ENCODE data around the gene RTKN2. TPM values are rescaled to one million over a fixed set of nuclear protein-coding genes. Genes with fewer than 3 reads are reported as not detected.
A peak's percentile ranks its signal among the peaks of the same experiment; 100 is the strongest.

RTKN2 gene, protein sequence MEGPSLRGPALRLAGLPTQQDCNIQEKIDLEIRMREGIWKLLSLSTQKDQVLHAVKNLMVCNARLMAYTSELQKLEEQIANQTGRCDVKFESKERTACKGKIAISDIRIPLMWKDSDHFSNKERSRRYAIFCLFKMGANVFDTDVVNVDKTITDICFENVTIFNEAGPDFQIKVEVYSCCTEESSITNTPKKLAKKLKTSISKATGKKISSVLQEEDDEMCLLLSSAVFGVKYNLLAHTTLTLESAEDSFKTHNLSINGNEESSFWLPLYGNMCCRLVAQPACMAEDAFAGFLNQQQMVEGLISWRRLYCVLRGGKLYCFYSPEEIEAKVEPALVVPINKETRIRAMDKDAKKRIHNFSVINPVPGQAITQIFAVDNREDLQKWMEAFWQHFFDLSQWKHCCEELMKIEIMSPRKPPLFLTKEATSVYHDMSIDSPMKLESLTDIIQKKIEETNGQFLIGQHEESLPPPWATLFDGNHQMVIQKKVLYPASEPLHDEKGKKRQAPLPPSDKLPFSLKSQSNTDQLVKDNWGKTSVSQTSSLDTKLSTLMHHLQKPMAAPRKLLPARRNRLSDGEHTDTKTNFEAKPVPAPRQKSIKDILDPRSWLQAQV
- 0.26 TPM for polyA plus RNA-seq (2012; ENCODE audit: insufficient read length, low read depth)

DNA sequence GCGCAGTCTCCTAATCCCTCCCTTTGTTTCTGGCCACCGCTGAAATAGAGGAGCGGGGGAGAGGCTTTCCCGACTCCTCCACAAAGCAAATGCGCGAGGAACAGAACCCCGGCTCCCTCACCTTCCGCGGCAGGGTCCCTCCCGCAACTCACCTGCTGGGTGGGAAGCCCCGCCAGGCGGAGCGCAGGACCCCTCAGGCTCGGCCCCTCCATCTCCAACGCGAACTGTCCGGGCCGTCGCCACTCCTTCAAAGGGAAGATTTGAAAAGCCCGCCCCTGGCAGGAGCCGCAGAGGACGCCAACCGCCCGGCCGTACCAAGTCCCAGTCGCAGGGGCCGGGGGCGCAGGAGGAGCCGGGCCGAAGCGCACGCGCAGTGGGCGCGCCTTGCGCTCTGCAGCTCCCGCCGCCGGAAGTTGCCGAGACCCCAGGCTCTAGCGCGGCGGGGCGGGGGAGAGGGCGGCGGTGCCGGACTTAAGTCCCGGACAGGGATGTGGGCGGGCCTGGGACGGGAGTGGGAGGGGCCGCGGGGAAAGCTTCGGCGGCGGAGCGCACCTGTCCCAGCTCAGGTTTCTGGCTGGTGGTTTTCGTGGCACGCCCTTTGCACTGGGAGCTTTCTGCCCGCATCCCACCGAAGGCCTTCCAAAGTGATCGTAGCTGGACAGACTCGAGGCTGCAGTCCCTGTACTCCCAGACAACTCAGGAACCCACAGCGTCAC lies at the start of gene RTKN2:
Gene RTKN2 (minus strand): TSS at position 446 of the 716 bp plus-strand sequence. CDS start 234 bp downstream, at position 212.
- TF ChIP-seq, protein P1, sequence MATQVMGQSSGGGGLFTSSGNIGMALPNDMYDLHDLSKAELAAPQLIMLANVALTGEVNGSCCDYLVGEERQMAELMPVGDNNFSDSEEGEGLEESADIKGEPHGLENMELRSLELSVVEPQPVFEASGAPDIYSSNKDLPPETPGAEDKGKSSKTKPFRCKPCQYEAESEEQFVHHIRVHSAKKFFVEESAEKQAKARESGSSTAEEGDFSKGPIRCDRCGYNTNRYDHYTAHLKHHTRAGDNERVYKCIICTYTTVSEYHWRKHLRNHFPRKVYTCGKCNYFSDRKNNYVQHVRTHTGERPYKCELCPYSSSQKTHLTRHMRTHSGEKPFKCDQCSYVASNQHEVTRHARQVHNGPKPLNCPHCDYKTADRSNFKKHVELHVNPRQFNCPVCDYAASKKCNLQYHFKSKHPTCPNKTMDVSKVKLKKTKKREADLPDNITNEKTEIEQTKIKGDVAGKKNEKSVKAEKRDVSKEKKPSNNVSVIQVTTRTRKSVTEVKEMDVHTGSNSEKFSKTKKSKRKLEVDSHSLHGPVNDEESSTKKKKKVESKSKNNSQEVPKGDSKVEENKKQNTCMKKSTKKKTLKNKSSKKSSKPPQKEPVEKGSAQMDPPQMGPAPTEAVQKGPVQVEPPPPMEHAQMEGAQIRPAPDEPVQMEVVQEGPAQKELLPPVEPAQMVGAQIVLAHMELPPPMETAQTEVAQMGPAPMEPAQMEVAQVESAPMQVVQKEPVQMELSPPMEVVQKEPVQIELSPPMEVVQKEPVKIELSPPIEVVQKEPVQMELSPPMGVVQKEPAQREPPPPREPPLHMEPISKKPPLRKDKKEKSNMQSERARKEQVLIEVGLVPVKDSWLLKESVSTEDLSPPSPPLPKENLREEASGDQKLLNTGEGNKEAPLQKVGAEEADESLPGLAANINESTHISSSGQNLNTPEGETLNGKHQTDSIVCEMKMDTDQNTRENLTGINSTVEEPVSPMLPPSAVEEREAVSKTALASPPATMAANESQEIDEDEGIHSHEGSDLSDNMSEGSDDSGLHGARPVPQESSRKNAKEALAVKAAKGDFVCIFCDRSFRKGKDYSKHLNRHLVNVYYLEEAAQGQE (IDR thresholded peaks at IDR 0.05; ENCODE audit: insufficient read depth in 1 of 2, low read depth in 2 of 2, low read length in 2 of 2), result no peak
- TF ChIP-seq FOXP2 (optimal IDR thresholded peaks at IDR 0.05; ENCODE audit: borderline replicate concordance, extremely low read depth, extremely low read length, insufficient read depth), result peak; percentile 81
- no peak for TF ChIP-seq POLR2AphosphoS5 (IDR thresholded peaks at IDR 0.05; ENCODE audit: low read depth, low read length)
- TF ChIP-seq SIN3A (IDR thresholded peaks at IDR 0.05; ENCODE audit: borderline replicate concordance, insufficient read depth, low read length), result no peak
- no peak for TF ChIP-seq TAF1 (IDR thresholded peaks at IDR 0.05; ENCODE audit: borderline replicate concordance, insufficient read depth, low read length)

DNA sequence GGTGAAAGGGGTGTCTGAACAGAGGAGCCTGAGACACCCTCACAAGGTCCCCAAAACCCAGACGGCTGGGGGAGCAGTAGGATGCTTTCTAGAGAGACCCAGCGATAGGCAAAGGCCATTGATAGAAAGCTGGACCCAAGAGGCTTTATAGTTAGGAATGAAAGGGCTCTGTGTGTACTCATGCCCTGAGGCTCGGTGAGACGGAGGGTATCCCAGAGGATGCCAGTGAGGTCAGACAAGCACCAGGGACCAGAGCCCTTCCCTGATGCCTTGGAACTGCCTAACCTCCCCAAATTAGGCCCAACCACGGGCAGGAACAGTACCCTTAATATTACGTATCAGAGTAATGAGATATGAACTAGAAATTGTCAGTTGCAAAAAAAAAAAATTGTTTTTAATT lies 48.6 kb upstream of the RTKN2 start:
- no peak for TF ChIP-seq TAF1 (IDR thresholded peaks at IDR 0.05; ENCODE audit: borderline replicate concordance, insufficient read depth, low read length)
- no peak for TF ChIP-seq SIN3A (IDR thresholded peaks at IDR 0.05; ENCODE audit: borderline replicate concordance, insufficient read depth, low read length)
- TF ChIP-seq, protein P1 (IDR thresholded peaks at IDR 0.05; ENCODE audit: insufficient read depth in 1 of 2, low read depth in 2 of 2, low read length in 2 of 2), result no peak
- no peak for TF ChIP-seq FOXP2 (optimal IDR thresholded peaks at IDR 0.05; ENCODE audit: borderline replicate concordance, extremely low read depth, extremely low read length, insufficient read depth)
- TF ChIP-seq POLR2AphosphoS5 (IDR thresholded peaks at IDR 0.05; ENCODE audit: low read depth, low read length), result no peak

GRCh38 chr10:62309254-62309653 lies 40.6 kb upstream of the RTKN2 start:
- TF ChIP-seq FOXP2 (optimal IDR thresholded peaks at IDR 0.05; ENCODE audit: borderline replicate concordance, extremely low read depth, extremely low read length, insufficient read depth), result no peak
- TF ChIP-seq, protein P1 (IDR thresholded peaks at IDR 0.05; ENCODE audit: insufficient read depth in 1 of 2, low read depth in 2 of 2, low read length in 2 of 2), result no peak
- no peak for TF ChIP-seq TAF1 (IDR thresholded peaks at IDR 0.05; ENCODE audit: borderline replicate concordance, insufficient read depth, low read length)
- no peak for TF ChIP-seq POLR2AphosphoS5 (IDR thresholded peaks at IDR 0.05; ENCODE audit: low read depth, low read length)
- no peak for TF ChIP-seq SIN3A (IDR thresholded peaks at IDR 0.05; ENCODE audit: borderline replicate concordance, insufficient read depth, low read length)

DNA sequence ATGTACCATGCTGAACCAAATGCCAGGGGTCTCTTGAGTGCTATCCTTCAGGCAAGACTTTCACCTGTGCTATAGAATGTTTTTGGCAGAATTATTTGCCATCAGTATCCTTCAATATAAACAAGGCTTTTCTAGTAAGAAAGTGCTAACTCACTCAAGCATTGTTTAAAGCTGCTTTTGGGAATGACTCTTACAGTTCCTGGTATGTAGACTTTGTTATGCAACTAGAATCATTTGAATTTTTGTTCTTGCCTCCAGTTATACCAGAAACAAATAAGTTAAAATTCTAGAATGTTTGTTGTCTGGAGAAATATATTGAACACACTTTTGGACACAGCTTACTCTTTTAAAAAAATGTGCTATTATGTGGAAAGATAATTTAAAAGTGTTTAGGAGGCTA lies 39.5 kb upstream of the RTKN2 start:
- TF ChIP-seq FOXP2 (optimal IDR thresholded peaks at IDR 0.05; ENCODE audit: borderline replicate concordance, extremely low read depth, extremely low read length, insufficient read depth) (no peak), POLR2AphosphoS5 (IDR thresholded peaks at IDR 0.05; ENCODE audit: low read depth, low read length) (no peak)
- TF ChIP-seq, protein P1 (IDR thresholded peaks at IDR 0.05; ENCODE audit: insufficient read depth in 1 of 2, low read depth in 2 of 2, low read length in 2 of 2), result no peak

Measured in PFSK-1 (cell line).